HG02938 (cell line): ENCODE measurements around the gene SPTB.
"Not testable (repeated sequence)": the region's sequence is repeated elsewhere in the genome, so short reads cannot be mapped to it uniquely, and the experiment has no call there.

ENCODE experiments used
- ATAC-seq: cut with Tn5 transposase; IDR thresholded peaks from one replicate; pipeline ENCODE4 v1.9.1; 2021; ENCODE audit warnings: mild to moderate bottlenecking, moderate library complexity; ENCODE audit not compliant: unreplicated experiment

Gene SPTB

DNA sequence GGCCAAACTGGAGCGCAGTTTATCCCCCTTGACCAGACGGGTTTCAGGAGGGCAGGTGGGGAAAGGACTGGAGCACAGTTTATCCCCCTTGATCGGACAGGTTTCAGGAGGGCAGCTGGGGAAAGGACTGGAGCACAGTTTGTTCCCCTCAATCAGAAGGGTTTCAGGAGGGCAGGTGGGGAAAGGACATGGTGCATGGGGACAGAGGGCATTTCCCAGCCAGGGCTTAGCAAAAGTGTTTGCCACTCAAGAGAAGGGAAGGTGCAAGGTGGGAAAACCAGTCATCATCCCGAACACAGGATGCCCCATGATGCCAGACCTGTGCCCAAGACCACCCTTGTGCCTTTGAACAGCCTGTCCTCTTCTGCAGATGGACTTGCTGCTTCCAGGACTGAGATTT, 54.7 kb downstream of the SPTB start:
- no peak for ATAC-seq

DNA sequence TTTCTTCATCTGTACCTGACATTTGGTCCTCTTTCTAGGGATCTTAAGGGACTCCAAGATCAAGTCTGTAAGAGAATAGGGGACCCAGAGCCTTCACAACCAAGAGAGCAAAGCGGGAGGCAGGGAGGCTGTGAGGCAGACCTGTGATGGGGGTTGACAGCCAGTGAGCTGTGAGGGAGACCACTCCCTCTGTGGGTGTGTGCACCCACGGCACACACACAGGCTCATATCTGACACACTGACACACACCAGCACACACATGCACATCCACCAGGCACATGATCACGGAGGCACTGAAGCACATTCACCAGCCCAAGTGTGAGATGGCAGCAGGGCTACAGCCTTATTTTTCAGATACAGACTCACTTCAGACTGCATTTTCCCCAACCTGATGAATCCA, 55.2 kb downstream of the SPTB start:
- no peak for ATAC-seq

DNA sequence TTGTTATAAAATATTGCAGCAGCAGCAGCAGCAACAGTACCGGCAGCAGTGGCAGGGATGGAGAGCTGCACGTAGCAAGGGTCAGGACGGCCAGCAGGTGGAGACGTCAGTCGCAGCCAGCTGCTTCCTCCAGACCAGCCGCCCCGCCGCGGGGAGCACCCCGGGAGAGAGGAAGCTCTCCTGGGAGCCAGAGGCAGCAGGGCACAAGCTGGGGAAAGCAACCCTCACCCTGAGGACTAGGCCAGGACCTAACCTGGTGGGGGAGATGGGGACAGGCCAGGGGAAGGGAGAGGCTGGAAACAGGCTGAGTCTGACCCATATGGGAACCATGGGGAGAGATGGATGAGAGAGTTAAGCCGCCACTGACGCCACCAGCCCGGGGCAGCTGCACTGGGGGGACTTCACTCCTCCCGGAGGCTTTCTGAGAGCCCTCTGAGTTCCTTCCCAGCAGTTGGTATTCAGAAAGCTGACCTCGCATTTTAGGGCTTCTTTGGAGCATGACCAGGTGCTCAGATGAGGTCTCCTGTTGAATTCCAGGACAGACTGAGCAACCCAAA, 56.3 kb downstream of the SPTB start:
- no peak for ATAC-seq

DNA sequence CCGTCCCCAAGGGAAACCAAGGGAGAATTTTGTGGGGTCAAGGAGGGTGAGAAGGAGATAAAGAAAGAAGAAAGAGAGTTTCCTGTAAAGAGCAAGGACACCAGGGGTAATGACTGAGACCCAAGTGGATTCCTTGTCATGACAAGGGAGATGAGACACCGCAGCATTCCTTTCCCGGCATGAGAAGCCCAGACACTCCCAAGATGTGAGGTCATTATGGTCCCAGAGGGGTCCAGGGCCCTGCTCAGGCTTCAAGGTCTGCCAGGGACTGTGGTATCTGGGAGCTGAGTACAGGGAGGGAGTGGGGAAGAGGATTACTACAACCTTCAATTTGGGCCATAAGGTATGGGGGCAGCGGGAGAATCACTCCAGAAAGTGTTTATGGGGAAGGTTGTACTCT, 58.1 kb downstream of the SPTB start:
- ATAC-seq = no peak

DNA sequence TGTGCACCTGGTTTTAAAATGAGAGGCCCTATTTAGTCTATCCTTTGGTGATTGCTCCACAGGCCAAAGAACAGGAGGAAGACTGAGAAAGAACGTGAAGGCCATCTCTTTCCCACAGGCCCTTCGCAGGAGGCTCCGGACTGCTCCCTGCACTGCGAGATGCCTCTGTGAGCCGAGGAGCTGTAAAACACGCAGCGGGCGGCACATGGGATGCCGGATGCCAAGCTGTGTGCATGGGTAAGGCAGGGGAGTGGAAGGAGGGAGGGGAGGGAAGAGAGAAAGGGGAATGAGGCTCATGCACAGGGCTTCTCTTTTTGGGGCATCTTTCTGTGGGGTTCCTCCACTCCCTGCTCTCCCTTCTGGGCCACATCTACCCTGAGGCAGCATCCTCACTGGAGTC, 61.6 kb downstream of the SPTB start:
- ATAC-seq = no peak

DNA sequence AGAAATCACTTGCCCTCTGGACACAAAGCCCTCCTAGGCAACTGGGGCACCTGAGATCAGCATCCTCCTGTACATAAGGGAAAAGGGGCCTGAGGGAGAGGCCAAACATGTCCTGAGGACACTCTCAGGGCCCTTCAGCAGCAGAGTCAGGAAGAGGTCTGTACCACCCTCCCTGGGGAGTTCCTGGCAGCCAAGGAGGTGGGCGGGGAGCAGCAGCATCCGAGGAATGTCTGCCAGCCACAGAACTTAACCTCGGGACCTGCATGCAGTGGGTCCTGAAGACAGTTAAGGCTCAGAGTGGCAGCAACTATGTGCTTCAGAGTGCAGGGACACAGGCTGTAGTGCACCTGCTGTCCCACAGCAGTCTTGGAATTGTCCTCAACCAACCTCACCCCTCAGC, 62.1 kb downstream of the SPTB start:
- no peak for ATAC-seq

DNA sequence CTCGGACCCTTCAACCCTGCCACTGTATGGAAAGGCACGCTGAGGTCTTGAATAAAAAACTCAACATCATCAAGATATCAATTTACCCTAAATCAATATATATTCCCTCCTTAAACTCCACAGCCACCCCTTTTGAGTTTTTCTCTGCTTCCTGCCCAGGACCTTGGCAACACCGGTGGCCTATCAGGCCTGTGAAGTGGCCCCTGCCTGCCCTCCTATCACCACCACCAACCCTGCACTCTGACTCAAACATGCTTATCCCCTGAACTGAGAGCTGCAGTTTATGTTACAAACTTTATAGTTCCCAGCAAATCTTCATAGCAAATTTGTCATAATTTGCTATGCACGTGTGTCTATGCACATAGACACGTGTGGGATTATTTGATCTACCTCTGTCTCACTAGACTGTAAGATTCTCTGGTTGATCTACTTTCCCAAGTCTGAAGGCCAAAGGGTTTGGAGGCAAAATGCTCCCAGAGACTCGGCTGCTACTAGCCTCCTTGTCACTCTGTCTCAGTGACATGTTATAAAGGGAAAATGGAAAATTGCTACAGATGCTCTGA, 63.4 kb downstream of the SPTB start:
- ATAC-seq = no peak

DNA sequence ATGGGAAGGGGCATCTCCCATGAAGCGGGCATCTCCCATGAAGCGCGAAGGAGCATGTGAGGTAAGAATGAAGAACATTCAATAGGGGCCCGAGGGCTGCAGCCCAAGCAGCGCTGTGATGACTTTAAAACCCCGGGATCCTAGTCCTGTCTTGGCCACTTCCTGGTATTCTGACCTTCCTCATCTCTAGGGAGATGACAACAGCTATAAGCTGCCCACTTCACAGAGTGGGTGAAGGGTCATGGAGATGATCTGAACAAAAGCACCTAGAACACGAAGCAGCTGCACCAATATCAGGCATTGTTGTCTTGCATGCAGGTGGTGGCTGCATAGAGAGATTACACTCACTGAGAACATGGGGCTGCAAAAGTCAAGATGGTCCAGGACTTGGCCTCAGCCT, 64.5 kb downstream of the SPTB start:
- no peak for ATAC-seq

DNA sequence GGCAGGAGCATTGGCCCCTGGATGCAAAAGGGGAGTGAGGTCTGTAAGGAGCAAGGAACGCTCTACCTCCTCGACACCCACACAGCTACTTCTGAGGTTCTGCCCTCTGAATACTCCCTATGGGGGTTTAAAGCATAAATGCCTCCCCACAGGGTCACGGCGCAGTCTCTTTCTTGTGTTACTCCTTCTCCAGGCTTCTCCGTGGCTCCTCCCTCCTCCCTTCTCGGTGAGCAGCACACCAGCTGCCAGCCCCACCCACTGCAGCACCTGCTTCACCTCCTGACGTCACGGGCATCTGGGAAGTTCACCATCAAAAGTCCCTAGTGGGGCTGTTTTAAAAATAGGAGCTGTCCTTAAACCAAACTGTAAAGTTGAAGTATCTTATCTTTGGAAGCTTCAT, 67.3 kb downstream of the SPTB start:
- ATAC-seq = no peak

DNA sequence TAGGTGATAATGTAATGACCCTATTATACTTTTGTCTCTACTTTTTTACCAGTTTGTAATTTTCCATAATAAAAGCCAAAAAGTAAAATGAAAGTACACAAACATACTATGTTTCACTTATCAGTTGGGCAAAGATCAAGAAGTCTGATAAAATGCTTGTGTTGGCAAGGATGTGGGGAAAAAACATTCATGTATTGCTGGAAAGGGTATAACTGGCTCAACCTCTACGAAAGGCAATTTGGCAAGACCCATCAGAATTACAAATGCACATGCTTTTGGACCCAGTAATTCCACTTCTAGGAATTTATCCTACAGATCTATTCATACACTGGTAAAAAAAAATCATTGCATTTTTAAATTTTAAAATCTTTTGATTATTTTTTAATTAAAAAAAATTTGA, 68.0 kb downstream of the SPTB start:
- ATAC-seq = no peak

DNA sequence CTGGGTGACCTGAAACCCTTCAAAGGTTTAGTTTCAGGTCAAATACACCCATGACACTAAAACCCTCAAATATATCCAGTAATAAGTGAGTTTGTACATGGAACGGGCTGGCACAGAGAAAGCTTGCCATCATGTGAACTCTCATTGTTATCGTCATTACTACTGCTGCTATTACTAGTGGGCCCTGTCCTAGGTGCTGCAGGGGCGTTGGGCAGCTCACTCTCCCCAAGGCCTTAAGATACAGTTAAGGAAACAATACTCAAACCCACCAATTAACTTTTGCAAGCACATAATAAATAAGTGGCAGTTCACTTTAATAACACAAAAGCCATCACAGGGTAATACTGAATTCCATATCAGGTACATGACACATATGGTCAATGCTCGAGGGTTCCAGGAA, 71.3 kb downstream of the SPTB start:
- ATAC-seq = no peak

DNA sequence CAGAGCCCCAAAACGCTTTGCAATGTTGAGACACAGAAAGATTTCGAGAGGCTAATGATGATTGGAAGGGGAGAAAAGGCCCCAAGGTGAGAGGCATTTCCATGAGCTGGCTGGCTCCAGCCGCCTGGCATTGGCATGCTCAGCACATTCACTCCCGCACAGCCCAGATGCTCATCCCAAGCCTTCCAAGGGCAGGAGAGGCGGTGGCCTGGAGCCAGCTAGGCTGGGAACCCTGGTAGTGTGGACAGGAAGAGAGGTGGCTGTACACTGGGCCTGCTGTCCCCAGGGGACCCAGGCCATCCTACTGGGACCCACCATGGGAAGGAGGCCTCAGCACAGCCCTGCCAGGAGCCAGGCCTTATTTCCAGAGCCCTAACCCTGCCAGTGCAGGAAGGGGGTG, 72.2 kb downstream of the SPTB start:
- ATAC-seq = no peak

DNA sequence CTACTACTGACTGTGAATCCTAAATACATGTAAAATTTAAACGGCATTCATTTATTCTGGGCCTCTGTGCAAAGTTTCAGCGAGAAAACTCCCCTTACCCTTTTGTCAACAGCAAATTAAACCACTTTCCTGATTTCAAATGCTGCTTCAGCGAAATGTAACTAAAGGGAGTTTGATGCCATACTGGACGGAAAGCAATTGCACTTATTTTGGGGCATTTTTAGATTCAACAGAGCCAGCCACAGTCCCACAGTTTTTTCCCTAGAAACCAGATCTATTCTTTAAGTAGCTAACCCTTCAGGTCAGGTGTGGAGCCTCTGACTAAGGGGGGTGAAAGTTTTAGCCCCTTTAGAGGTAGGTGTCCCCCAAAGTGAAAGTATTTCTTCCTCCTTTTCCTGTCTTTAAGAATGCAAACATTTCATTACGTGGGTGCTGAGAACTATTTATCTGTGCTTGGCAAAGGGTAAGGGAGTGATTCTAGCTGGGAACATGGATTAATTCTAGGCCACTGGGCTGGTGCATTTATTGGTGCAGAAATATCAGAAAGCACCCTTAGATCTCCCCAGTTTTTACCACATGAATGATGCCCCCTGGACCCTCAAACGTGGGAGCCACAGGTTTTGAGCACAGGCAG, 72.7 kb downstream of the SPTB start:
- no peak for ATAC-seq

DNA sequence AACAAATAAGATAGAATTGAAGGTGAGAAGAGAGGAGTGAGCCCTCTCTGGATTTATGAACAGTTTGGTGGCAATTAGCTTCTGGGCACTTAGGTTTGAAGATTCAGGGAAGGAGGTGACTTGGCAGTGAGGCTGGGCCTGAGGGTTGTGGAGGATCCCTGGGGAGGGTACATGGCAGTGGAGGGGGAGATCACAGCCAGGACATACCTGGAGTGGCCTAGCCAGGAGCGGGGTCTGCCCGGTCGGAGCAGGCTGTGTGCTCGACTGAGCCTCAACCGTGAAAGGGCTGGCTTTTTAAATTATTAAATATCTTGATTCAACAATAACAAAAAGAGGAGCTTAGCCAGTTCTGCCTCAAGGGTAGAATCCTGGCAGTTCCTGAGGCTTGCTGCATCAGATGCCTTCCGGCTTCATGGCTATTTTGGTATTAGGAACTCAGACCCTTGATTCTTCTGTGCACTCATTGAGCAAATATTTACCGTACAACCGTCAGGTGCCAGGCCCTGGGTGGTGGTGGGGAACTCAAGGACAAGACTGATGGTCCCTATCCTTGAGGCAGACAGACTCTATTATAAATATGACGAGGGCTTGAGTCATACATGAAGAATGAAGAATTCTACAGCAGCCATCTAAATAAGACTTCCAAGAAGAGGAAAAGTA, 73.4 kb downstream of the SPTB start:
- ATAC-seq = no peak

DNA sequence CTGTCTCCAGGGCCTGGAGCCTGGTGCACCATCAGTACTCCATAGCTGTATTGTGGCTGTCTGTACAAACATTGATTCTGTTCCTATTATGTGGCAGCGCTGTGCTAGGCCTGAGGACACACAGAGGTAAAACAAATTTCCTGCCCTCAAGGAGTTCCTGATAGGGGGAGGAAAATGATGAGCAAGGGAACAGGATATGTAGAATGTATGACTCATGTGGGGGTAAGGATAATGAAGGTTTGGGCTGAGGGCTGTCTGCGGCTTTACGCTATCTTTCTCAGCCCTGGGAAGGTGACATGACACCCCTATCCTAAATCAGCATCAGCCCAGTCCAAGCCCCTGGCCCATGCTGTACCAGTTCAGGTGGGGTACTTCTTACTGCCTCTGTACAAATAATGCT, 74.1 kb downstream of the SPTB start:
- not testable (repeated sequence) for ATAC-seq

DNA sequence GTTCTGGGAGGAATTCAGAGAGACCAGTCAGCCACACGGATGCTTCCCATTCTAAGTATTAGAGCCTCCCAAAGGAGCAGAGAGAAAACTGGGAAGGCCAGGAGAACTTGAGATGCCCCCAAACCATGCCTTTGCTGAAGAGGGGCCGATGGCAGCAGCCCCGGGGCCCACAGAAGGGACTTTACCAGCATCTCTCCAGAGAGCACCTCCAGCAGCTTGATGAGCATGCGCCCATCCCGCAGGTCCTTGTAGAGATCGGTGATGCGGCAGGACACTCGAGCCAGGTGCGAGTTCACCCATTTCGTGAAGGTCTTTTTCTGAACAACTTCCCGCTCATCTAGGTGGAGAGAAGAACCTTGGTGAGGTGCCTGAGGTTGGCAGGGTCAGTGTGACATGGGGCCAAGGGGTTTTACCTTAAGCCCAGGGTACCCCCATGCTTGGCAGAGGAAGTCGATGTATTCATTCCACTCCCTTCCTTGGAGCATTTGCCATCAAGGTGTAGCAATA, 74.9 kb downstream of the SPTB start:
- no peak for ATAC-seq

DNA sequence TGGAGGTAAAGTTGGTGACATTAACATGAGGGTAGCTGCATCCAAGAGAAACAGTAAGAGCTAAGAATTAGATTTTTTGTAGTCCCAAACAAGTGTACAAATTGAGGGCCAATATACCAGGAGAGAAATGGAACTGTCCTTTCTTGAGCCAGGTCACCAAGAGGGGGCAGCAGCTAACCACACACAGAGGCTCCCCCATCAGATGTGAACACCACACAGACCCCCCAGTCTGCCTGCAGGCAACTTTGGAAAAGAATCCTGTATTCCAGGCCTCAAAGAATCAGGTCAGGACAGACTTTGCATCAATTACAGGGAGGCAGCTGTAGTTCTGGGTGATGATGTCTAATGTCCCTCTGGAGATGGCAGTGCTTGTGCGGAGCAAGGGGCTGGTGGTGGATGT, 77.9 kb downstream of the SPTB start:
- ATAC-seq = no peak

DNA sequence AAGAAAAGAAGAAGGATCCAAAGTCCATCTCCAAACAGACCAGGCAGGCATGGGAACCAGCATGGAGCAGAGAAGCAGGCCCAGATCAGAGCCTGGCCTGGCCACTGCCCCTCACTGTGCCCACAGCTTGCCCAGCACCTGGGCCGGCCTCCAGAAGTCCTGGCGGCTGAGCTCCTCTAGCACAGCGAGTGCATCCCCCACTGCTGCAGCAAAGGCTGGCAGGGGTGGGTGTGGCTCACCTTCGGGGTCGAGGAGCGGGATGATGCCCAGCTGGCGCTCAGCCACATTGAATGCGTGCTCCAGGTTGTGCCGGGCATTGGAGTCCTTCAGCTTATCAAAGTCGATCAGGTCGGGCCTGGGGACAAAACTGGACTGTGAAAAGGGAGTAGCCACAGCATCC, 78.7 kb downstream of the SPTB start:
- ATAC-seq = no peak

DNA sequence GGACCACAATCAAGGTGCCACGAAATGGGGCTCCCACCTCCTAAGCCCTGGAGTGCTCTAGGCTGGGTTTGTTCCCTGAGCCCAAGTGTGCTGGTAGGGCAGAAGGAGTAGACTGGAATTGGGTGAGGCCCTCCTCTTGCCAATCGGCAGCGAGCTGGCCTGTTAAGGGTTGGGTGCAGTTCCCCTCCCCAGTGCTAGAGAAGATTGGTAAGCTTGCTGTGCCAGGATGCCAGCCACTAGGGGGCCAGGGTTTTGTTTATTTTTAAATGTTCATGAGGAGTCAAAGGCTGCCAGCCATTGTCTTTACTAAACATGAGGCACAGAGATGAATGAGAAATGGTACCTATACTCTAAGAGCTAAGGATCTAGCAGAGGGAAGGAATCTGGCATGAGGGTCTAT, 79.7 kb downstream of the SPTB start:
- ATAC-seq = no peak

DNA sequence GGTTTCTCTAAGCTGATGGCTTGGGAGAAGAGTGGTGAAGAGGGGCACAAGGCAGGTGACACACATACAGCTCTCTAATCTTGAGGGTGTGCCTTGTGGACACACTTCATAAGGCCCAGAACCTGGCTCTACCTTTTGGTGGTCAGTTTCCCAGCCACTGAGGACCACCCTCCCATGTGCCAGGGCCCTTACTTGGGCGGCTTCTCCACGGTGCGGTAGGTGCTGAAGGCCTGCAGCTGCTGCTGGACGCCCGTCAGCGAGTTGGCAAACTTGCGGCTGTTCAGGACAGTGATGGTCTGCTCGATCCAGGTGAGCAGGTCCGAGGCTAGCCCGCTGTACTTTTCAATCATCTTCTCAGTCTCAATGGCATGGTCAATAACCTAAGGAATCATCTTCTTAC, 80.2 kb downstream of the SPTB start:
- no peak for ATAC-seq

DNA sequence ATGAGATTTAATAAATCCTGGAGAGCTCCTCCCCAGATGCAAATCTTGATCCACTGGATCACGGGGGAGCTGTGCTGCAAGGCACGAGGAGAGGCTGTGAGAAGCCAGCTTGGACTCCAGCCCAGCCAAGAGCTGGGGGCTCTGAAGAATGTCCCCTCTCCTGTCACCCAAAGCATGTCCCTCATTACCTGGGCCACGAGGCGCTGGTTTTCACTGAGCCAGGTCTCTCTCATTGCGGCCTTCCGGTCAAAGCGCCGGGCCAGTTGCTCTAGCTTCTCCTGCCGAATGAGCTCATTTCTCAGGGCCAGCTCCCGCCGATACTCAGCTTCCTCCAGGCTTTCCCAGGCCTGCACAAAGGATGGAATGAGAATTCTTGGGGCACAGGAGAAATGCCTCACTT, 83.3 kb downstream of the SPTB start:
- ATAC-seq = no peak

DNA sequence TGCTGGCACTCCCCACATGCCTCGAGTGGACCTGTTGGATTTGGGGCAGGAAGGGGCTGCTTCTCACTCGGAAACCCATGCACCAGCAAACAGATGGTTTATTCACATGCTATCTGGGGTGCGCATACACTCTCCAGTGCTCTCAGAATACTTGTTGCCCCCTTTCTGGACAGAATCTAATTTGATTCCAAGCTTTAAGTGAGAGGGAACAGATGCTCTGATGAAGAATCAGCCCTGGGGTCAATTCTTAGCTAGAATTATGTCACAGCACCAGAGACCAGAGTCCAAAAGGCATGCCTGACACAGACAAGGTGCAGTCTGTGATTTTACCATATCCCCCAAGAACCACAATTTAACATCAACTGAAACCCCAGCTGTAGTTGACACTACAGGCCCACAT, 83.8 kb downstream of the SPTB start:
- ATAC-seq = no peak
